ENCODE measurements around the gene SPAG8. TPM values are rescaled to one million over a fixed set of nuclear protein-coding genes. Genes with fewer than 3 reads are reported as not detected.

The SPAG8 gene
- total and polyA plus RNA-seq, 11 donors = 0.58 to 4.2 (median 2.5) TPM

DNA sequence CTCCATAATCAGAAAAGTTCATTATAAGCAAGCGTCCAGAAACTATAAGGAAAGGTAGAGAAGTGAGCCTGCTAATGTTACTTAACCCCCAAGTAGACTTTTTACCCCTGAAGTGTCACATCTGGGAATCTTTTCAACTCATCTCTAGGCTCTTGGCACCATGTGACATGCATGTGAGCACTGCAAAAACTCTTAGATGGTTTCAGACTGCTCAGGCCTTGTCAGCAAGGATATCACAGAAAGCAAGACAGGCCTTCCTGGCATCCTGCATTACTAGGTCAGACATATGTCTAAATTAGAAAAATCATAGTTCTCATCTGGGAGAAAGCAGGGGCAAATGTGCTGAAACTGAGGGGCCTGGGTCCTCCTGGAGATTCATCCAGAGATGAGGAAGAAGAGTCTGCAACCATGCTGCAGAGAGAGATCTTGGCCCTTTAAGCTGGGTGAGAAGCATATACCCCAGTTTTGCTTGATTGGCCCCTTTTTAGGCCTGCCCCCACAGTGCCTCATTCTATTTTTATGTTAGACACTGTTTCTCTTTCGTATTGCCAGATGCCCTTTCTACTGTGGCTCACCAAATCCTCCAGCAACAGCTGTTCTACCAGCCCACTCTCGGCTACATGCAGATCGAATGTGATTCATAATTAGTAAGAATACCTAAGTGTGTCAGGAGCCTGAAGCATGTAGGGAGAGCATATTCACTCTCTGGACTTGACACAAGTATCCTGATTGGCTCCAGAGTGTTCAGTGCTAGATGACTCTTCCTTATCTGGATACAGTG lies 35.9 kb upstream of the SPAG8 start:
- peak; percentile 65 to 88 (median 80) for ATAC-seq
- Histone ChIP-seq H3K4me1 (peaks cover 0 to 60% (median 26%) of the 10 kb centered on the region in 12 donors), H3K4me3 (no peak overlapping the region), H3K36me3 (peaks cover 0 to 23% (median 11%) of the 10 kb centered on the region in 9 donors), H3K9me3 (no peaks in the 10 kb centered on the region), H3K27me3 (peaks cover 0 to 21% (median 0%) of the 10 kb centered on the region in 9 donors), H3K27ac (peak overlapping the region; percentile 3 to 72 (median 48))
- no peak for DNase-seq
- WGBS, 4 donors = 55 to 69% (median 65%) methylated on average over 4 of the region's 4 CpGs
- TF ChIP-seq, protein P1, sequence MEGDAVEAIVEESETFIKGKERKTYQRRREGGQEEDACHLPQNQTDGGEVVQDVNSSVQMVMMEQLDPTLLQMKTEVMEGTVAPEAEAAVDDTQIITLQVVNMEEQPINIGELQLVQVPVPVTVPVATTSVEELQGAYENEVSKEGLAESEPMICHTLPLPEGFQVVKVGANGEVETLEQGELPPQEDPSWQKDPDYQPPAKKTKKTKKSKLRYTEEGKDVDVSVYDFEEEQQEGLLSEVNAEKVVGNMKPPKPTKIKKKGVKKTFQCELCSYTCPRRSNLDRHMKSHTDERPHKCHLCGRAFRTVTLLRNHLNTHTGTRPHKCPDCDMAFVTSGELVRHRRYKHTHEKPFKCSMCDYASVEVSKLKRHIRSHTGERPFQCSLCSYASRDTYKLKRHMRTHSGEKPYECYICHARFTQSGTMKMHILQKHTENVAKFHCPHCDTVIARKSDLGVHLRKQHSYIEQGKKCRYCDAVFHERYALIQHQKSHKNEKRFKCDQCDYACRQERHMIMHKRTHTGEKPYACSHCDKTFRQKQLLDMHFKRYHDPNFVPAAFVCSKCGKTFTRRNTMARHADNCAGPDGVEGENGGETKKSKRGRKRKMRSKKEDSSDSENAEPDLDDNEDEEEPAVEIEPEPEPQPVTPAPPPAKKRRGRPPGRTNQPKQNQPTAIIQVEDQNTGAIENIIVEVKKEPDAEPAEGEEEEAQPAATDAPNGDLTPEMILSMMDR (IDR thresholded peaks at IDR 0.05) = no peak
- TF ChIP-seq POLR2A (IDR thresholded peaks at IDR 0.05) = no peak
- intact Hi-C loops (cut with DNase I) = no loop called here

DNA sequence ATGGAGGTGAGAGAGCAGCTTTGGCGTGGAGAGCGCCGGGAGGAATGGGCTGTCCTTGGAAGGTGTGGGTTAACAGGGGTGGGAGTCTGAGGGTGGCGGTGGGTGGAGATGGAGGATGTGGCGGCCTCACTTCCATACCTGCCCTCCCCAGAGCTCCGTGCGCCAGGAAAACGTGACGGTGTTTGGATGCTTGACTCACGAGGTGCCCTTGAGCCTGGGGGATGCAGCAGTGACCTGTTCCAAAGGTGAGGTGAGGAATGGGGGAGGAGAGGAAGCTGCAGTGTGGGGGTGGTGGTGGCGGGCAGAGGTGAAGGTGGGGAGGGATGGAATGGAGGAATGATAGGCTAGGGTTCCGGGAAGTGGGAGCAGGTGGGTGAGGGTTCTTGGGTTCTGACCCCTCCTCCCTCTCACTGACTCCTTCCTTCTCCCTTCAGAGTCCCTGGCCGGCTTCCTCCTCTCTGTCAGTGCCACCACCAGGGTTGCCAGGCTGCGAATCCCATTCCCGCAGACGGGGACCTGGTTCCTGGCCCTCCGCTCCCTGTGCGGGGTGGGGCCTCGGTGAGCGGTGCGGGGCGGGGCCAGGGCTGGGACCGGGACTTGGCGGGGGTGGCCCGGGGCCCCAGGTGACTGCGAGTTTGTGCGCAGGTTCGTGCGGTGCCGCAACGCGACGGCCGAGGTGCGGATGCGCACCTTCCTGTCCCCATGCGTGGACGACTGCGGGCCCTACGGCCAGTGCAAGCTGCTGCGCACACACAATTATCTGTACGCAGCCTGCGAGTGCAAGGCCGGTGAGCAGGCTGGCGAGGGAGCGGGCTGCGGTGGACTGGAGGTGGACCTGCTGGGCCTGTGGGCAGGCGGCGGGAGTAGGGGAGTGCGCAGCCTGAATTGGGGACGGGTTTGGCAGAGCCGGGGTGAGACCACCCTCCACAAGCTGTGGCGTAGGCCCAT lies 34.0 kb upstream of the SPAG8 start:
- 63 to 85% (median 69%) methylated on average over 30 to 53 of the region's 53 CpGs for WGBS, 4 donors
- H3K4me1 ChIP-seq = peaks cover 0 to 72% (median 26%) of the 10 kb centered on the region in 12 donors
- H3K4me3 ChIP-seq = no peak overlapping the region
- H3K36me3 ChIP-seq = peaks cover 0 to 24% (median 11%) of the 10 kb centered on the region in 9 donors
- peaks cover 0 to 13% (median 0%) of the 10 kb centered on the region in 9 donors for H3K27me3 ChIP-seq
- no peaks in the 10 kb centered on the region for H3K9me3 ChIP-seq
- peak overlapping the region in 1 of 12 donors; percentile 35 for H3K27ac ChIP-seq
- TF ChIP-seq POLR2A (IDR thresholded peaks at IDR 0.05) = no peak
- TF ChIP-seq, protein P1 (IDR thresholded peaks at IDR 0.05) = no peak
- ATAC-seq (no peak), DNase-seq (no peak)
- intact Hi-C loops (cut with DNase I) = no loop called here

- intact Hi-C loops (cut with DNase I) = loop anchor here in 1 of 10 donors (5.0 kb wide), 1 partner anchor 42 kb away; no protein-coding TSS in a partner anchor
- H3K27me3 ChIP-seq = peaks cover 0 to 27% (median 0%) of the 10 kb centered on the region in 9 donors
- TF ChIP-seq POLR2A (IDR thresholded peaks at IDR 0.05) = no peak
- TF ChIP-seq, protein P1 (IDR thresholded peaks at IDR 0.05) = no peak
- H3K36me3 ChIP-seq = peaks cover 0 to 22% (median 11%) of the 10 kb centered on the region in 9 donors
- peak overlapping the region in 10 of 12 donors; percentile 33 to 68 (median 38) for H3K27ac ChIP-seq
- H3K9me3 ChIP-seq = no peaks in the 10 kb centered on the region
- 40 to 48% (median 43%) methylated on average over 7 of the region's 7 CpGs for WGBS, 4 donors
- no peak overlapping the region for H3K4me3 ChIP-seq
- ATAC-seq = peak in 3 of 4 donors; percentile 56 to 88 (median 58)
- peak in 3 of 5 donors; percentile 59 to 73 (median 70) for DNase-seq
- peaks cover 0 to 68% (median 26%) of the 10 kb centered on the region in 12 donors for H3K4me1 ChIP-seq
Observed at GRCh38 chr9:35844628-35845270, 32.7 kb upstream of the SPAG8 start.
